IMR-90 (cell line): ENCODE results near the gene CNTRL. TPM values are rescaled to one million over a fixed set of nuclear protein-coding genes. Genes with fewer than 3 reads are reported as not detected.

Experiments
- ATAC-seq: fragments of 200-7000 bp; cut with Tn5 transposase; 2 replicates; pipeline ENCODE4 v1.9.1; 2020; ENCODE audit warnings: low read depth, mild to moderate bottlenecking, moderate library complexity
- BruUV-seq: library from RNA; stranded (reverse); fragments of 400-500 nt; replicated peaks from 2 replicates; lab custom pipeline; 2021; lab: Mats Ljungman, UMichigan
- CTCF ChIA-PET: fragments of 300-600 bp; formaldehyde crosslinking; extraction: SDS; loops from one replicate; lab custom pipeline; 2021; ENCODE audit warnings: antibody characterized with exemption; lab: Yijun Ruan, JAX
- POLR2A ChIA-PET: fragments of 300-600 bp; sonication (Branson Sonifier 250); formaldehyde crosslinking; loops from one replicate; lab custom pipeline; 2022; ENCODE audit warnings: antibody characterized with exemption; ENCODE audit not compliant: unreplicated experiment; lab: Charles Lee
- DNase-seq: peaks from one replicate; pipeline ENCODE4 v3.0.0; 2013
- H2AFZ ChIP-seq: replicated peaks from 2 replicates; pipeline ENCODE3; 2013; ENCODE audit warnings: low read length, mild to moderate bottlenecking; ENCODE audit not compliant: poor library complexity
- H2AK5ac ChIP-seq: 2 replicates; pipeline ENCODE4 v1.6.1; 2013; ENCODE audit warnings: low read depth, low read length, inconsistent platforms
- H2AK9ac ChIP-seq: replicated peaks from 2 replicates; pipeline ENCODE3; 2013; ENCODE audit warnings: mild to moderate bottlenecking, low read depth, low read length, moderate library complexity; ENCODE audit not compliant: poor library complexity
- H2BK120ac ChIP-seq: 2 replicates; pipeline ENCODE4 v1.6.1; 2013; ENCODE audit warnings: low read depth, low read length, inconsistent platforms
- H2BK15ac ChIP-seq: 3 replicates; pipeline ENCODE4 v1.6.1; 2013; ENCODE audit warnings: low read depth, low read length, inconsistent platforms
- H2BK20ac ChIP-seq: 2 replicates; pipeline ENCODE4 v1.6.1; 2013; ENCODE audit warnings: low read depth, mild to moderate bottlenecking, inconsistent platforms, low read length, moderate library complexity
- H2BK5ac ChIP-seq: 2 replicates; pipeline ENCODE4 v1.6.1; 2013; ENCODE audit warnings: mild to moderate bottlenecking, low read depth, low read length, inconsistent platforms; ENCODE audit not compliant: poor library complexity, severe bottlenecking
- H3K14ac ChIP-seq: replicated peaks from 2 replicates; pipeline ENCODE4 v1.6.1; 2013; ENCODE audit warnings: low read depth, low read length, inconsistent platforms
- H3K18ac ChIP-seq: 2 replicates; pipeline ENCODE4 v1.6.1; 2013; ENCODE audit warnings: low read depth, low read length, control low read depth
- H3K23ac ChIP-seq: 2 replicates; pipeline ENCODE4 v1.6.1; 2013; ENCODE audit warnings: low read depth, low read length, inconsistent platforms
- H3K27ac ChIP-seq: 2 replicates; pipeline ENCODE4 v1.5.1; 2013; ENCODE audit warnings: mild to moderate bottlenecking, control low read depth, low read length; ENCODE audit not compliant: insufficient read depth
- H3K27me3 ChIP-seq: 2 replicates; pipeline ENCODE4 v1.6.1; 2013; ENCODE audit warnings: low read length; ENCODE audit not compliant: control insufficient read depth, insufficient read depth
- H3K36me3 ChIP-seq: 2 replicates; pipeline ENCODE4 v1.6.1; 2013; ENCODE audit warnings: low read length, mixed read lengths; ENCODE audit not compliant: control insufficient read depth, insufficient read depth
- H3K4ac ChIP-seq: 2 replicates; pipeline ENCODE4 v1.6.1; 2013; ENCODE audit warnings: low read depth, low read length, inconsistent platforms
- H3K4me1 ChIP-seq: 2 replicates; pipeline ENCODE4 v1.6.1; 2013; ENCODE audit warnings: low read length, mixed read lengths; ENCODE audit not compliant: control insufficient read depth, insufficient read depth
- H3K4me2 ChIP-seq: 2 replicates; pipeline ENCODE4 v1.6.1; 2013; ENCODE audit warnings: low read depth, mild to moderate bottlenecking, control low read depth, low read length, moderate library complexity
- H3K4me3 ChIP-seq: 2 replicates; pipeline ENCODE4 v1.5.1; 2013; ENCODE audit warnings: low read depth, mild to moderate bottlenecking, control low read depth, low read length, moderate library complexity; ENCODE audit not compliant: insufficient read depth
- H3K56ac ChIP-seq: 2 replicates; pipeline ENCODE4 v1.6.1; 2013; ENCODE audit warnings: low read length, inconsistent platforms; ENCODE audit not compliant: insufficient read depth; ENCODE audit errors: extremely low read depth
- H3K79me1 ChIP-seq, 2 experiments: 2 replicates each; pipeline ENCODE4 v1.6.1; 2013; ENCODE audit warnings: low read length in 2 of 2, inconsistent platforms in 1 of 2, low read depth in 1 of 2
- H3K9ac ChIP-seq: 2 replicates; pipeline ENCODE4 v1.6.1; 2013; ENCODE audit warnings: low read depth, low read length, control low read depth
- H3K9me1 ChIP-seq: 2 replicates; pipeline ENCODE4 v1.6.1; 2013; ENCODE audit warnings: low read length, inconsistent platforms; ENCODE audit not compliant: insufficient read depth
- H3K9me3 ChIP-seq: 2 replicates; pipeline ENCODE4 v1.6.1; 2013; ENCODE audit warnings: low read length; ENCODE audit not compliant: control insufficient read depth, insufficient read depth
- H4K20me1 ChIP-seq: 2 replicates; pipeline ENCODE4 v1.6.1; 2013; ENCODE audit warnings: low read length, inconsistent platforms; ENCODE audit not compliant: insufficient read depth
- H4K5ac ChIP-seq: 2 replicates; pipeline ENCODE4 v1.6.1; 2013; ENCODE audit warnings: mild to moderate bottlenecking, low read depth, low read length, control low read depth
- H4K8ac ChIP-seq, 2 experiments: 2 replicates each; pipeline ENCODE4 v1.6.1; 2013; ENCODE audit warnings: low read depth in 2 of 2, low read length in 2 of 2, control low read depth in 1 of 2, inconsistent platforms in 1 of 2
- H4K91ac ChIP-seq: 2 replicates; pipeline ENCODE4 v1.6.1; 2013; ENCODE audit warnings: low read depth, low read length, inconsistent platforms; ENCODE audit not compliant: insufficient read depth
- CHD1 ChIP-seq: IDR thresholded peaks from 2 replicates; pipeline ENCODE4 v1.6.1; 2012; ENCODE audit warnings: low read depth, low read length, improper control_type of control experiment
- CTCF ChIP-seq: conservative IDR thresholded peaks from 2 replicates; pipeline ENCODE4 v1.5.1; 2012; ENCODE audit warnings: mild to moderate bottlenecking, low read depth, low read length, improper control_type of control experiment
- MAFK ChIP-seq: IDR thresholded peaks from 2 replicates; pipeline ENCODE4 v1.6.1; 2012; ENCODE audit warnings: low read depth, low read length, improper control_type of control experiment
- MAZ ChIP-seq: IDR thresholded peaks from 2 replicates; pipeline ENCODE4 v1.6.1; 2012; ENCODE audit warnings: low read depth, mild to moderate bottlenecking, low read length, improper control_type of control experiment, moderate library complexity, borderline replicate concordance
- MXI1 ChIP-seq: IDR thresholded peaks from 2 replicates; pipeline ENCODE4 v1.6.1; 2012; ENCODE audit warnings: low read depth, mild to moderate bottlenecking, low read length, moderate library complexity, borderline replicate concordance
- NFE2L2 ChIP-seq: fragments of 150-350 bp; IDR thresholded peaks from 2 replicates; pipeline ENCODE4 v1.6.1; 2016; ENCODE audit warnings: low read depth, mild to moderate bottlenecking, low read length
- POLR2A ChIP-seq: IDR thresholded peaks from 2 replicates; pipeline ENCODE4 v1.6.1; 2012; ENCODE audit warnings: mild to moderate bottlenecking, low read depth, low read length
- RAD21 ChIP-seq: IDR thresholded peaks from 2 replicates; pipeline ENCODE4 v1.6.1; 2012; ENCODE audit warnings: low read length, improper control_type of control experiment
- RCOR1 ChIP-seq: IDR thresholded peaks from 2 replicates; pipeline ENCODE4 v1.6.1; 2012; ENCODE audit warnings: mild to moderate bottlenecking, low read length, improper control_type of control experiment; ENCODE audit not compliant: insufficient replicate concordance
- WGBS, 2 experiments: methylation state at CpG; one replicate each; pipeline versions ENCODE4 v1.1.5 to v1.1.7; 2013; ENCODE audit warnings: missing lambda C conversion rate in 2 of 2; ENCODE audit not compliant: insufficient read length in 1 of 2; ENCODE audit errors: extremely low coverage in 2 of 2; 5-methylcytosine and 5-hydroxymethylcytosine counted together
- dilution Hi-C: fragments of 300-500 bp; cut with HindIII; formaldehyde crosslinking; loops from one replicate; pipeline ENCODE4 v1.14.3; 2018; ENCODE audit warnings: low sequenced_read_pairs; ENCODE audit not compliant: unreplicated experiment
- in situ Hi-C: fragments of 300-500 bp; cut with MboI; formaldehyde crosslinking; loops from 3 replicates; pipeline ENCODE4 v1.14.3; 2019; ENCODE audit warnings: low sequenced_read_pairs, inconsistent platforms, mixed read lengths
- intact Hi-C: fragments of 100-400 bp; cut with micrococcal nuclease; formaldehyde crosslinking; loops from 2 replicates; pipeline ENCODE4 v1.10.0; 2022
- polyA plus RNA-seq, 3 experiments: library from polyadenylated mRNA; depleted of rRNA; stranded (reverse); fragments of >200 nt; gene quantifications; 2 replicates each; pipeline ENCODE4 v1.2.3, GENCODE V29; 2012; ENCODE audit warnings: low replicate concordance in 1 of 3
- total RNA-seq: library from RNA; depleted of rRNA; stranded (reverse); fragments of >200 nt; gene quantifications from 2 replicates; pipeline ENCODE4 v1.2.3, GENCODE V29; 2012
- TF ChIP-seq, protein P1 (sequence below): fragments of 150-350 bp; IDR thresholded peaks from 2 replicates; pipeline ENCODE4 v1.6.1; 2016; ENCODE audit warnings: low read depth, mild to moderate bottlenecking, low read length, moderate library complexity, borderline replicate concordance

The CNTRL gene
- total and polyA plus RNA-seq, 2 of the 4 experiments (the other 2 are of a cell fraction), result 4.5 to 7.3 TPM

- no peaks in the 10 kb centered on the region for H4K20me1 ChIP-seq
- no peaks in the 10 kb centered on the region for H3K9me3 ChIP-seq
- ATAC-seq (no peak), DNase-seq (no peak)
- no peak overlapping the region for H3K4ac ChIP-seq
- intact Hi-C loops (no loop called here), dilution Hi-C loops (no loop called here), in situ Hi-C loops (no loop called here)
- no peak overlapping the region for H3K4me3 ChIP-seq
- no peak overlapping the region for H4K8ac ChIP-seq
- H2AFZ ChIP-seq, result no peak overlapping the region
- no peak overlapping the region for H4K91ac ChIP-seq
- 0 out of 2 replicates have a peak, but pooled peaks cover 1% of the 10 kb centered on the region for H3K36me3 ChIP-seq
- no peak overlapping the region for H2AK5ac ChIP-seq
- no CpG with 5 or more reads among the region's 3 CpGs for WGBS, 2 experiments
- no peak overlapping the region for H2BK5ac ChIP-seq
- no peak overlapping the region for H3K9ac ChIP-seq
- H2AK9ac ChIP-seq, result no peak overlapping the region
- no peak overlapping the region for H2BK120ac ChIP-seq
- peaks cover 4% of the 10 kb centered on the region; the same call in 1 of the 2 replicates for H3K9me1 ChIP-seq
- H3K18ac ChIP-seq, result no peak overlapping the region
- TF ChIP-seq MXI1 (no peak), CTCF (no peak), RAD21 (no peak), NFE2L2 (no peak), MAZ (no peak), RCOR1 (no peak), MAFK (no peak), POLR2A (no peak), CHD1 (no peak)
- TF ChIP-seq, protein P1, sequence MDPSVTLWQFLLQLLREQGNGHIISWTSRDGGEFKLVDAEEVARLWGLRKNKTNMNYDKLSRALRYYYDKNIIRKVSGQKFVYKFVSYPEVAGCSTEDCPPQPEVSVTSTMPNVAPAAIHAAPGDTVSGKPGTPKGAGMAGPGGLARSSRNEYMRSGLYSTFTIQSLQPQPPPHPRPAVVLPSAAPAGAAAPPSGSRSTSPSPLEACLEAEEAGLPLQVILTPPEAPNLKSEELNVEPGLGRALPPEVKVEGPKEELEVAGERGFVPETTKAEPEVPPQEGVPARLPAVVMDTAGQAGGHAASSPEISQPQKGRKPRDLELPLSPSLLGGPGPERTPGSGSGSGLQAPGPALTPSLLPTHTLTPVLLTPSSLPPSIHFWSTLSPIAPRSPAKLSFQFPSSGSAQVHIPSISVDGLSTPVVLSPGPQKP, result no peak
- peaks cover 2% of the 10 kb centered on the region for H3K4me1 ChIP-seq
- H2BK20ac ChIP-seq, result no peak overlapping the region
- H3K79me1 ChIP-seq, result peaks cover 6 to 26% of the 10 kb centered on the region in 2 experiments; a peak in 3 of 4 replicates
- H3K27me3 ChIP-seq, result no peaks in the 10 kb centered on the region
- no peak overlapping the region for H3K27ac ChIP-seq
- no peak overlapping the region for H3K4me2 ChIP-seq
- H2BK15ac ChIP-seq, result no peak overlapping the region
- no peak overlapping the region for H3K14ac ChIP-seq
- ChIA-PET POLR2A (interaction anchor here (0.6 kb wide), 1 partner anchor 272 kb away, joined by 3 read pairs; no protein-coding TSS in a partner anchor), CTCF (interaction anchor here (0.6 kb wide), 1 partner anchor 594 kb away, joined by 5 read pairs; no protein-coding TSS in a partner anchor)
- H4K5ac ChIP-seq, result no peak overlapping the region
- BruUV-seq, result no TSS peak
- H3K56ac ChIP-seq, result no peak overlapping the region
- no peak overlapping the region for H3K23ac ChIP-seq
Measured at GRCh38 chr9:121125590-121125989, 50.8 kb downstream of the CNTRL start.
